Stimulated activated naive CD8-positive, alpha-beta T cell treated with anti-CD3 and anti-CD28 coated beads, Interleukin-15, Interleukin-2, amounts not matched to agents 100 ng/mL and 50 ng/mL, for 24 hours (primary cell): ENCODE results near the gene SPINT4.
"Not testable (repeated sequence)": the region's sequence is repeated elsewhere in the genome, so short reads cannot be mapped to it uniquely, and the experiment has no call there.

ENCODE experiments used
- H3K27ac Mint-ChIP-seq: one replicate; pipeline ENCODE4 v1.8.0; 2021; ENCODE audit warnings: mild to moderate bottlenecking, mixed read lengths
- H3K27me3 Mint-ChIP-seq: one replicate; pipeline ENCODE4 v1.8.0; 2021; ENCODE audit warnings: mixed read lengths
- H3K36me3 Mint-ChIP-seq: one replicate; pipeline ENCODE4 v1.8.0; 2021; ENCODE audit warnings: low read depth, mixed read lengths
- H3K4me1 Mint-ChIP-seq: one replicate; pipeline ENCODE4 v1.8.0; 2021; ENCODE audit warnings: low read depth, mixed read lengths
- H3K4me3 Mint-ChIP-seq: one replicate; pipeline ENCODE4 v1.8.0; 2021; ENCODE audit warnings: mild to moderate bottlenecking, mixed read lengths
- H3K9me3 Mint-ChIP-seq: one replicate; pipeline ENCODE4 v1.8.0; 2021; ENCODE audit warnings: mixed read lengths

The SPINT4 gene

DNA sequence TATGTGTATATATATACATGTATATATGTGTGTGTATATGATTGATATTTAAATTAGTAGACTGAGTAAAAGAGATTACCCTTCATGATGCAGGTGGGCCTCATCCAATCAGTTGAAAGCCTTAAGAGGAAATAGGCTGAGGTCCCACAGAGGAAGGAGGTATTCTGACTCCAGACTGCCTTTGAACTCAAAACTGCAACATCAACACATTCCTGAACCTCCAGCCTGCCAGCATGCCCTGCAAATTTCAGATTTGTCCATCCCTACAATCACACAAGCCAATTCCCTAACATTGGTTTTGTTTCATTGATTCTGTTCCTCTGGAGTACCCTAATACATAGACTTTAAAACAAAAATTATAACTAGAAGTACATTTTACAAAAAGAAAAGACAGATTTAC is 22.9 kb downstream of the SPINT4 start:
- H3K9me3 Mint-ChIP-seq = no peaks in the 10 kb centered on the region
- no peaks in the 10 kb centered on the region for H3K4me1 Mint-ChIP-seq
- H3K4me3 Mint-ChIP-seq = no peak overlapping the region
- H3K36me3 Mint-ChIP-seq = no peaks in the 10 kb centered on the region
- H3K27ac Mint-ChIP-seq = no peak overlapping the region
- peaks cover 39% of the 10 kb centered on the region for H3K27me3 Mint-ChIP-seq

GRCh38 chr20:45751721-45752120 is 29.6 kb downstream of the SPINT4 start:
- H3K9me3 Mint-ChIP-seq = peaks cover 9% of the 10 kb centered on the region
- peaks cover 42% of the 10 kb centered on the region for H3K27me3 Mint-ChIP-seq
- peak overlapping the region; percentile 31 for H3K4me3 Mint-ChIP-seq
- peaks cover 33% of the 10 kb centered on the region for H3K4me1 Mint-ChIP-seq
- peaks cover 7% of the 10 kb centered on the region for H3K36me3 Mint-ChIP-seq
- H3K27ac Mint-ChIP-seq = peak overlapping the region; percentile 90

GRCh38 chr20:45752746-45753145 is 30.6 kb downstream of the SPINT4 start:
- H3K4me3 Mint-ChIP-seq = peak overlapping the region; percentile 31
- peaks cover 7% of the 10 kb centered on the region for H3K36me3 Mint-ChIP-seq
- H3K27ac Mint-ChIP-seq = peak overlapping the region; percentile 90
- peaks cover 33% of the 10 kb centered on the region for H3K4me1 Mint-ChIP-seq
- peaks cover 32% of the 10 kb centered on the region for H3K27me3 Mint-ChIP-seq
- peaks cover 9% of the 10 kb centered on the region for H3K9me3 Mint-ChIP-seq

- Mint-ChIP-seq H3K27me3 (peaks cover 20% of the 10 kb centered on the region), H3K4me1 (peaks cover 10% of the 10 kb centered on the region), H3K4me3 (no peak overlapping the region), H3K36me3 (peaks cover 7% of the 10 kb centered on the region), H3K9me3 (peaks cover 9% of the 10 kb centered on the region), H3K27ac (no peak overlapping the region)
Measured at GRCh38 chr20:45758096-45758495, 35.9 kb downstream of the SPINT4 start.

GRCh38 chr20:45759921-45760320 is 37.8 kb downstream of the SPINT4 start:
- H3K4me3 Mint-ChIP-seq, H3K36me3 Mint-ChIP-seq, H3K9me3 Mint-ChIP-seq, H3K27ac Mint-ChIP-seq, H3K4me1 Mint-ChIP-seq: not testable (repeated sequence)
- H3K27me3 Mint-ChIP-seq = peaks cover 15% of the 10 kb centered on the region

GRCh38 chr20:45761966-45762365 is 39.8 kb downstream of the SPINT4 start:
- H3K4me3 Mint-ChIP-seq, H3K27ac Mint-ChIP-seq, H3K36me3 Mint-ChIP-seq, H3K4me1 Mint-ChIP-seq, H3K27me3 Mint-ChIP-seq, H3K9me3 Mint-ChIP-seq: not testable (repeated sequence)

GRCh38 chr20:45764618-45765282 is 42.6 kb downstream of the SPINT4 start:
- H3K4me3 Mint-ChIP-seq, H3K36me3 Mint-ChIP-seq, H3K27me3 Mint-ChIP-seq, H3K9me3 Mint-ChIP-seq, H3K4me1 Mint-ChIP-seq, H3K27ac Mint-ChIP-seq: not testable (repeated sequence)

GRCh38 chr20:45765307-45765875 is 43.2 kb downstream of the SPINT4 start:
- Mint-ChIP-seq H3K27ac (no peak overlapping the region), H3K27me3 (peaks cover 9% of the 10 kb centered on the region), H3K4me1 (no peaks in the 10 kb centered on the region), H3K9me3 (no peaks in the 10 kb centered on the region), H3K36me3 (no peaks in the 10 kb centered on the region), H3K4me3 (no peak overlapping the region)

GRCh38 chr20:45765980-45766379 is 43.8 kb downstream of the SPINT4 start:
- Mint-ChIP-seq H3K4me3 (no peak overlapping the region), H3K36me3 (no peaks in the 10 kb centered on the region), H3K4me1 (peaks cover 4% of the 10 kb centered on the region), H3K27me3 (peaks cover 4% of the 10 kb centered on the region), H3K9me3 (no peaks in the 10 kb centered on the region), H3K27ac (no peak overlapping the region)

DNA sequence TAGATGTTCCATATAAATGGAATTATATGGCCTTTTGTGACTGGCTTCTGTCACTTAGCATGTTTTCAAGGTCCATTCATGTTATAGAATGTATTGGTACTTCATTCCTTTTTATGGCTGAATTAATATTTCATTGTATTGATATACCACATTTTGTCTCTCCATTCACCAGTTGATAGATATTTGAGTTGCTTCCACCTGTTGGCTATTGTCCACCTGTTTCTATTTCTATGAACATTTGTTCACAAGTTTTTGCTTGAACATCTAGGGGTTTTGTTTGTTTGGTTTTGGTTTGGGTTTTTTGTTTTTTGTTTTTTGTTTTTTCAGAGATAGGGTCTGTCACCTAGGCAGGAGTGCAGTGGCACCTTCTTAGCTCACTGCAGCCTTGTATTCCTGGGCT is 46.3 kb downstream of the SPINT4 start:
- no peaks in the 10 kb centered on the region for H3K36me3 Mint-ChIP-seq

DNA sequence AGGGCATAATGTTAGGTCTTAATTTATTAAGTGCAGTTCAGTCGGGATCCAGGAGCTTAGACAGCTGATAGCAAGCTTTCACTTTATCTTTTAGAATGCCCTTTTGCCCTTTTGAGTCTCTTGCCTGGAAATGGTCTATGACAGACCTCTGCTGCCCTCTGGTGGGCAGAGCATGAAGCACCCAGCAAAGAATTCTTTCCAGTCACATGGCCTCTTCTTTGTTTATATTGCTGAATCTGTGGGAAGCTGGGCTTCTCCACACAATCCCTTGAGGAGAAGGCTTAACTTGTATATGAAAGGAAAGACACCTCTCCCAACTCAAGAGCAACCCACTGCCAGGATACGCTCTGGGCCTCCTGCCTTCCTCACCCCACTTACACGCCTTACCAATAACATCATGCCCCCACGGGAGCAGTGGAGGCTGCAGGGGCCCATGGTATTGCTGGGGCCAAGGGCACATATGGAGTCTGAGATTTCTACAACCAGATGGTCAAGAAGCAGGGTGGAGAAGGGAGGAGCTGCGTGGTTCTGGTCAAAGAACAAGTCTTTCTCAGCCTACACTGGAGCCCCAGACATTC is 49.1 kb downstream of the SPINT4 start:
- Mint-ChIP-seq H3K27me3 (peaks cover 8% of the 10 kb centered on the region), H3K9me3 (no peaks in the 10 kb centered on the region), H3K4me3 (no peak overlapping the region), H3K4me1 (peaks cover 5% of the 10 kb centered on the region), H3K36me3 (no peaks in the 10 kb centered on the region), H3K27ac (peak overlapping the region; percentile 19)

More for the DNA sequence above, 46.3 kb downstream of the SPINT4 start:
- Mint-ChIP-seq H3K27me3 (peaks cover 3% of the 10 kb centered on the region), H3K4me1 (peaks cover 5% of the 10 kb centered on the region), H3K27ac (no peak overlapping the region), H3K9me3 (no peaks in the 10 kb centered on the region), H3K4me3 (no peak overlapping the region)

GRCh38 chr20:45772693-45773092 is 50.5 kb downstream of the SPINT4 start:
- Mint-ChIP-seq H3K36me3 (no peaks in the 10 kb centered on the region), H3K4me3 (no peak overlapping the region), H3K4me1 (peaks cover 5% of the 10 kb centered on the region), H3K9me3 (no peaks in the 10 kb centered on the region), H3K27me3 (peaks cover 8% of the 10 kb centered on the region), H3K27ac (no peak overlapping the region)

DNA sequence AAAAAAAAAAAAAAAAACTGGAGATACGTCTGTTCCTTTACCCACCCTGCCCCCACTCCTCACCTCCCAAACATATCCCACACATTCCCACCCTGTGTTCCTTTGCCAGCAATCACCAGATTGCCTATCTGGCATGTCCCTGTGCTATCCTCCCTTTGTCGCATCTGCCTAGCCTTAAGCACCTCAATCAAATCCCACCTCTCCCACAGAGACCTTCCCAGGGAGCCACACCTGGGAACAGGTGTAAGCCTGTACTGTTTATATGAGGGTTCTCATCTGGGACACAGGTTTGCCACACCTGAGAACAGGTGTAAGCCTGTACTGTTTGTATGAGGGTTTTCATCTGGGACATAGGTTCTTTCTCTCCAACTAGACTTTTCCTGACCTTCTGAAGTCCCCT is 52.8 kb downstream of the SPINT4 start:
- Mint-ChIP-seq H3K4me1 (peaks cover 5% of the 10 kb centered on the region), H3K27me3 (peaks cover 8% of the 10 kb centered on the region), H3K9me3 (no peaks in the 10 kb centered on the region), H3K36me3 (no peaks in the 10 kb centered on the region), H3K27ac (no peak overlapping the region), H3K4me3 (no peak overlapping the region)

DNA sequence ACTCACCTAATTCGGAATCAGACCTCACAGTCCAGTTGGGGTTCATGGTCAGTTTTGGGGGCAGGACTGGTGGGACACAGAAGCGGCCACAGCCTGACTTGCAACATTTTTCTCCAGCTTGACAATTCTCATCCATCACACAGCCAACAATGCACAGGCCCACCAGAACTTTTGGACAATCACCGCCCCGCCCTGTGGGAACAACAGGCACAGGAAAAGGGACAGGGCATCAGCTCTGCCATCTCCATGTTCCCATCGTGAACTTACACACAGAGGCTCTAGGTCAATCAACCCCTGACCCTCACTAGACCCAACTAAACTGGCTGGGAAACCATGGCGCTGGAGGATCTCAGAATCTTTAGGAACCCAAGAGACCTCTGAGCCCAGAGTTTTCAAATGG is 53.3 kb downstream of the SPINT4 start:
- no peaks in the 10 kb centered on the region for H3K36me3 Mint-ChIP-seq
- H3K27ac Mint-ChIP-seq = no peak overlapping the region
- peaks cover 5% of the 10 kb centered on the region for H3K4me1 Mint-ChIP-seq
- H3K27me3 Mint-ChIP-seq = peaks cover 8% of the 10 kb centered on the region
- no peaks in the 10 kb centered on the region for H3K9me3 Mint-ChIP-seq
- H3K4me3 Mint-ChIP-seq = no peak overlapping the region
